Measurements from ENCODE around the gene CXCL11.
"Not testable (repeated sequence)": the region's sequence is repeated elsewhere in the genome, so short reads cannot be mapped to it uniquely, and the experiment has no call there.

CXCL11 gene

DNA sequence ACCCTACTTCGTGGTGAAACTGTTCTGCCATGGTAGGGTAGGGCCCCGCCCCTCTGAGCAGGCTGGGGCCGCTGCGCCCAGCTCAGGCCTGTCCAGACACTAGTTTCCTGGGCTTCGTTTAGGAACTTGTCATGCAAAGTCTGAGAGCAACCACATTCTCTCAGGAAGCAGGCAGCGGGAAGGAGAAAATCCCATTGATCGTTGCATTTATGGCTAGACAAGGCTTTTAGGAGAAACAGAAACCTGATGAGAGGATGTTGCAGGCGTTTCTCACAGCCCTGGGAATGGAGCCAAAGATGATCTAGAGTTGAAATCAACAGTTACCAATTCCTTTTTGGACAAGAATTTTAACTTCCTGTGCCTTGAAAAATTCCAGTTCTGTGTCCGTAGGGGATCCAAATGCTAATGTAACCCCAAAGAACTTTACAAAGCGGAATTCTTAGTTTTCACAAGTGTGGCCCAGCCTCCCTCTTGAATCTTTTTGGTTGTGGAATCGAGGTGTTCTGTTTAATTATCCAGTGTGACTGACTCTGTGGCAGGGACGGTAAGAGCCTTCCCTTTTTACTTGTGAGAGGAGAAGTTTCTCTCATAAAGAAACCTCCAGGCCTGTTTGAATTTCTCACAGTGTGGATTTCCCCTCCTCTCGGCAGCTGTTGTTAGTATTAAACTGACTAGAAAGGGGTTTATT lies 24.0 kb downstream of the CXCL11 start:
- no peaks in the 10 kb centered on the region for H3K27me3 ChIP-seq (ENCODE audit: control insufficient read depth, insufficient read depth, low read length)
- H3K9ac ChIP-seq (ENCODE audit: low read length) = peak overlapping the region; percentile 19
- peaks cover 9% of the 10 kb centered on the region for H3K4me1 ChIP-seq (ENCODE audit: control insufficient read depth, low read depth, low read length)
- no peak overlapping the region for H3K27ac ChIP-seq (ENCODE audit: low read length)
- H3K36me3 ChIP-seq (ENCODE audit: control insufficient read depth, low read depth, low read length) = no peaks in the 10 kb centered on the region
- no peaks in the 10 kb centered on the region for H3K9me3 ChIP-seq (ENCODE audit: control insufficient read depth, low read depth, low read length)
- no peak overlapping the region for H3K4me3 ChIP-seq (ENCODE audit: low read length)

- Histone ChIP-seq H3K9me3 (ENCODE audit: control insufficient read depth, low read depth, low read length) (no peaks in the 10 kb centered on the region), H3K27me3 (ENCODE audit: control insufficient read depth, insufficient read depth, low read length) (no peaks in the 10 kb centered on the region), H3K27ac (ENCODE audit: low read length) (no peak overlapping the region), H3K4me3 (ENCODE audit: low read length) (no peak overlapping the region), H3K9ac (ENCODE audit: low read length) (no peak overlapping the region), H3K4me1 (ENCODE audit: control insufficient read depth, low read depth, low read length) (peaks cover 9% of the 10 kb centered on the region), H3K36me3 (ENCODE audit: control insufficient read depth, low read depth, low read length) (no peaks in the 10 kb centered on the region)
Measured at GRCh38 chr4:76011018-76011670, 24.7 kb downstream of the CXCL11 start.

- Histone ChIP-seq H3K9ac (ENCODE audit: low read length) (no peak overlapping the region), H3K4me3 (ENCODE audit: low read length) (no peak overlapping the region), H3K9me3 (ENCODE audit: control insufficient read depth, low read depth, low read length) (no peaks in the 10 kb centered on the region), H3K27me3 (ENCODE audit: control insufficient read depth, insufficient read depth, low read length) (no peaks in the 10 kb centered on the region), H3K27ac (ENCODE audit: low read length) (no peak overlapping the region), H3K4me1 (ENCODE audit: control insufficient read depth, low read depth, low read length) (peaks cover 9% of the 10 kb centered on the region), H3K36me3 (ENCODE audit: control insufficient read depth, low read depth, low read length) (no peaks in the 10 kb centered on the region)
Measured at GRCh38 chr4:76010576-76010975, 25.3 kb downstream of the CXCL11 start.

GRCh38 chr4:76009311-76009710 lies 26.6 kb downstream of the CXCL11 start:
- Histone ChIP-seq H3K4me3 (ENCODE audit: low read length) (no peak overlapping the region), H3K4me1 (ENCODE audit: control insufficient read depth, low read depth, low read length) (peaks cover 9% of the 10 kb centered on the region), H3K27ac (ENCODE audit: low read length) (no peak overlapping the region), H3K27me3 (ENCODE audit: control insufficient read depth, insufficient read depth, low read length) (no peaks in the 10 kb centered on the region), H3K9ac (ENCODE audit: low read length) (no peak overlapping the region), H3K36me3 (ENCODE audit: control insufficient read depth, low read depth, low read length) (no peaks in the 10 kb centered on the region), H3K9me3 (ENCODE audit: control insufficient read depth, low read depth, low read length) (no peaks in the 10 kb centered on the region)

DNA sequence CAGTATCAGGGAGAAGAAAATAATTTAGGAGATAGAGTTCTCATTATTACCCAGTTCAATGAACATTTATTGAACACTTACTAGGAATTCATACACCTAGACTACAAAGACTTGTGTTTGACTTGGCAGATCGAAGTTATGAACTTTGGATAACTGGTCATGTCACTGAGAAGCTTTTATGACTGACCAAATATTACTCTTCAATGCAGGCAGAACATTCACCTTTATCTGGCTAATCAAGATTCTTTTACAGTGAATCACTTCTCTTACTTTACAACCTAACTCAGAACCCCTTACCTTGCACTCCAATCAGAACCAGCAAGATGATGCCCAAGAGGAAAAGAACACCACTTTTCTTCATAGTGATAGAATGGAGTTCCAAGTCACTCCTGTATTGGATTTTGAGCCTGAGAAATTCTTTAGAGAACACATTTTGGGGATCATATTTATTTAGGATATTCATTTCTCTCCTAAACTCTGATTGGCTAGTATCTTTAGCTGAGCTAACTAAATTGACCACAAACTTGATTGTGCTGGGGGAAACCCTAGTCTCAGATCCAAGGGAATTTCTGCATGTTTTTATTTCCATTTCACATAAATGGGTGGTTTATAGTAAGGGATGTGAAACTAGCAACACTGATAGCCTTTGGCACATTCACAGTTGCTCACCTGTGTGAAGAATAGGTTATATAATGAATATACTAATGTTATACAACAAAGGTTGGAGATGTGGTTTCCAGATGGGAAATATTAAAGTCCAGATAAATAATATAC lies 28.6 kb downstream of the CXCL11 start, which contains the start of gene CXCL9:
Gene CXCL9, minus strand, starts transcription at position 421 of the 774 bp plus-strand sequence. Its CDS starts 60 bp downstream, at position 361.
- Histone ChIP-seq H3K36me3 (ENCODE audit: control insufficient read depth, low read depth, low read length) (no peaks in the 10 kb centered on the region), H3K4me3 (ENCODE audit: low read length) (no peak within 1 kb of the TSS), H3K27me3 (ENCODE audit: control insufficient read depth, insufficient read depth, low read length) (no peaks in the 10 kb centered on the region), H3K9ac (ENCODE audit: low read length) (no peak within 1 kb of the TSS), H3K4me1 (ENCODE audit: control insufficient read depth, low read depth, low read length) (peaks cover 7% of the 10 kb centered on the region), H3K9me3 (ENCODE audit: control insufficient read depth, low read depth, low read length) (no peaks in the 10 kb centered on the region), H3K27ac (ENCODE audit: low read length) (no peak within 1 kb of the TSS)

- Histone ChIP-seq H3K9ac (ENCODE audit: low read length) (no peak overlapping the region), H3K27ac (ENCODE audit: low read length) (no peak overlapping the region), H3K27me3 (ENCODE audit: control insufficient read depth, insufficient read depth, low read length) (no peaks in the 10 kb centered on the region), H3K4me3 (ENCODE audit: low read length) (no peak overlapping the region), H3K4me1 (ENCODE audit: control insufficient read depth, low read depth, low read length) (no peaks in the 10 kb centered on the region), H3K9me3 (ENCODE audit: control insufficient read depth, low read depth, low read length) (no peaks in the 10 kb centered on the region), H3K36me3 (ENCODE audit: control insufficient read depth, low read depth, low read length) (no peaks in the 10 kb centered on the region)
Measured at GRCh38 chr4:76003620-76004019, 32.2 kb downstream of the CXCL11 start.

- Histone ChIP-seq H3K4me1 (ENCODE audit: control insufficient read depth, low read depth, low read length) (no peaks in the 10 kb centered on the region), H3K4me3 (ENCODE audit: low read length) (no peak overlapping the region), H3K9ac (ENCODE audit: low read length) (no peak overlapping the region), H3K9me3 (ENCODE audit: control insufficient read depth, low read depth, low read length) (no peaks in the 10 kb centered on the region), H3K27ac (ENCODE audit: low read length) (no peak overlapping the region), H3K27me3 (ENCODE audit: control insufficient read depth, insufficient read depth, low read length) (no peaks in the 10 kb centered on the region), H3K36me3 (ENCODE audit: control insufficient read depth, low read depth, low read length) (no peaks in the 10 kb centered on the region)
Measured at GRCh38 chr4:76003035-76003434, 32.8 kb downstream of the CXCL11 start.

DNA sequence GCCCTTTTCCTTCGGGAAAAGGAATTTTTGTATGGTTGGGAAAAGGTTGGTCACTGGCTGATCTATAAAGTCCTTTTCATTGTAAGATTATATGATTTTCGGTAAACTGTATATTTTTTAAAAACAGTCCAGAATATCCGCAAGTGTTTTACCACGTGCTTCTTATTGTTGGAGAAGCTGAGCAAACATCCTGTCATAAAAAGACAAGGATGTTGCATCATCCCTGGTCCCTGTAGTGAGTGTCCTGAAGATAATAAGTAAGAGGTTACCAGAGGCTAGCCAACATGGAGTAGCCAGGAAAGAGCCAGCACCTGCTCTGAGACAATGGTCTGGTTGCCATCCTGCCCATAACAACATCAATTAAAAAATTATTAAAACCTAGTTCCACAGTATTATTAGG lies 33.7 kb downstream of the CXCL11 start:
- no peak overlapping the region for H3K4me3 ChIP-seq (ENCODE audit: low read length)
- H3K36me3 ChIP-seq (ENCODE audit: control insufficient read depth, low read depth, low read length) = no peaks in the 10 kb centered on the region
- no peaks in the 10 kb centered on the region for H3K4me1 ChIP-seq (ENCODE audit: control insufficient read depth, low read depth, low read length)
- no peak overlapping the region for H3K27ac ChIP-seq (ENCODE audit: low read length)
- H3K27me3 ChIP-seq (ENCODE audit: control insufficient read depth, insufficient read depth, low read length) = no peaks in the 10 kb centered on the region
- H3K9ac ChIP-seq (ENCODE audit: low read length) = no peak overlapping the region
- no peaks in the 10 kb centered on the region for H3K9me3 ChIP-seq (ENCODE audit: control insufficient read depth, low read depth, low read length)

DNA sequence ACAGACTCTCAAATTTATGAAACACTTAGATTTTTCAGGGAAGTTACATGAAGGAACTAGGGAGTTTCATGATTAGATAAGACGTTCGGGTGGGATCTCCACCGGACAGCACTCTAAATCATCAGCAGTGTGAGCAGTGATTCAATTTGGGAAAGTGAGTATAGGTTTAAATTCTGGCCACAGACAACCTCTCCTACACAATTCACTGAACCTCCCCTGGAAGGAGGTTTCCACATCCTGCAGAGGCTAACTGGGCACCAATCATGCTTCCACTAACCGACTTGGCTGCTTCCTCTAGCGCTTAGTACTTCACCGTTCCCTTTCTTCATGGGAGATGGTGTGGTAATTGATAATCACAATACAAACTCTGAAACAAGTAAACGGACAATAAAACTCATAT lies 34.2 kb downstream of the CXCL11 start:
- Histone ChIP-seq H3K27me3 (ENCODE audit: control insufficient read depth, insufficient read depth, low read length) (no peaks in the 10 kb centered on the region), H3K36me3 (ENCODE audit: control insufficient read depth, low read depth, low read length) (no peaks in the 10 kb centered on the region), H3K27ac (ENCODE audit: low read length) (no peak overlapping the region), H3K9me3 (ENCODE audit: control insufficient read depth, low read depth, low read length) (no peaks in the 10 kb centered on the region), H3K4me1 (ENCODE audit: control insufficient read depth, low read depth, low read length) (no peaks in the 10 kb centered on the region), H3K4me3 (ENCODE audit: low read length) (no peak overlapping the region), H3K9ac (ENCODE audit: low read length) (no peak overlapping the region)

- no peak overlapping the region for H3K9ac ChIP-seq (ENCODE audit: low read length)
- no peaks in the 10 kb centered on the region for H3K9me3 ChIP-seq (ENCODE audit: control insufficient read depth, low read depth, low read length)
- no peaks in the 10 kb centered on the region for H3K36me3 ChIP-seq (ENCODE audit: control insufficient read depth, low read depth, low read length)
- H3K27ac ChIP-seq (ENCODE audit: low read length) = no peak overlapping the region
- no peaks in the 10 kb centered on the region for H3K4me1 ChIP-seq (ENCODE audit: control insufficient read depth, low read depth, low read length)
- H3K4me3 ChIP-seq (ENCODE audit: low read length) = no peak overlapping the region
- H3K27me3 ChIP-seq (ENCODE audit: control insufficient read depth, insufficient read depth, low read length) = no peaks in the 10 kb centered on the region
Measured at GRCh38 chr4:76000279-76000678, 35.6 kb downstream of the CXCL11 start.

- not testable (repeated sequence) for H3K36me3 ChIP-seq (ENCODE audit: control insufficient read depth, low read depth, low read length); H3K4me3 ChIP-seq (ENCODE audit: low read length); H3K4me1 ChIP-seq (ENCODE audit: control insufficient read depth, low read depth, low read length); H3K27ac ChIP-seq (ENCODE audit: low read length); H3K9ac ChIP-seq (ENCODE audit: low read length); H3K9me3 ChIP-seq (ENCODE audit: control insufficient read depth, low read depth, low read length); H3K27me3 ChIP-seq (ENCODE audit: control insufficient read depth, insufficient read depth, low read length)
Measured at GRCh38 chr4:75998525-75999147, 37.2 kb downstream of the CXCL11 start.

Data from iPS-18a (cell line).